PC-3 (cell line): ENCODE data around the gene NTN5.

Experiments used
- CTCF ChIP-seq: fragments of 300-600 bp; sonication (generic); conservative IDR thresholded peaks from 2 replicates; pipeline ENCODE4 v1.5.1; 2017; ENCODE audit warnings: antibody characterized with exemption, low read depth, mild to moderate bottlenecking, low read length
- EZH2 ChIP-seq: fragments of 300-600 bp; sonication (generic); IDR thresholded peaks from one replicate; pipeline ENCODE4 v1.6.1; 2017; ENCODE audit warnings: antibody characterized with exemption, mild to moderate bottlenecking, low read length; ENCODE audit not compliant: unreplicated experiment
- EZH2phosphoT487 ChIP-seq: fragments of 300-600 bp; sonication (generic); IDR thresholded peaks from 2 replicates; pipeline ENCODE4 v1.6.1; 2018; ENCODE audit warnings: mild to moderate bottlenecking, antibody characterized with exemption, low read length, borderline replicate concordance

GRCh38 chr19:48711106-48711662, 38.4 kb upstream of the NTN5 start:
- TF ChIP-seq CTCF, result no peak
- no peak for TF ChIP-seq EZH2
- TF ChIP-seq EZH2phosphoT487, result no peak
